Trophoblast cell (in vitro differentiated cells and primary cell): ENCODE measurements around the gene TEX29.

ENCODE experiments used
- DNase-seq, 2 donors: peaks; one replicate each; pipeline ENCODE4 v3.0.0-alpha.2; 2016
- H2AFZ ChIP-seq: 2 replicates; pipeline ENCODE4 v1.6.1; 2013; ENCODE audit warnings: low read length, moderate library complexity, mild to moderate bottlenecking; ENCODE audit not compliant: insufficient read depth, poor library complexity
- H2AK5ac ChIP-seq: 2 replicates; pipeline ENCODE4 v1.6.1; 2013; ENCODE audit warnings: mild to moderate bottlenecking, low read length
- H2BK120ac ChIP-seq: 2 replicates; pipeline ENCODE4 v1.6.1; 2013; ENCODE audit warnings: low read length, mild to moderate bottlenecking, moderate library complexity; ENCODE audit not compliant: insufficient read depth, poor library complexity
- H2BK12ac ChIP-seq: 2 replicates; pipeline ENCODE4 v1.6.1; 2013; ENCODE audit warnings: mild to moderate bottlenecking, low read length, moderate library complexity
- H2BK5ac ChIP-seq: 2 replicates; pipeline ENCODE4 v1.6.1; 2013; ENCODE audit warnings: low read length, low read depth, moderate library complexity, mild to moderate bottlenecking; ENCODE audit not compliant: poor library complexity
- H3K14ac ChIP-seq: 2 replicates; pipeline ENCODE4 v1.6.1; 2013; ENCODE audit warnings: mild to moderate bottlenecking, low read length
- H3K18ac ChIP-seq: 2 replicates; pipeline ENCODE4 v1.6.1; 2013; ENCODE audit warnings: mild to moderate bottlenecking, low read length
- H3K23ac ChIP-seq: 2 replicates; pipeline ENCODE4 v1.6.1; 2013; ENCODE audit warnings: low read length
- H3K27ac ChIP-seq: 2 replicates; pipeline ENCODE4 v1.5.1; 2013; ENCODE audit warnings: low read depth, mild to moderate bottlenecking, inconsistent platforms, low read length, moderate library complexity
- H3K27me3 ChIP-seq: 2 replicates; pipeline ENCODE4 v1.6.1; 2013; ENCODE audit warnings: inconsistent platforms, mild to moderate bottlenecking, low read length, moderate library complexity; ENCODE audit not compliant: insufficient read depth
- H3K36me3 ChIP-seq, 2 experiments: 1 replicate in 1 of 2; 2 replicates in 1 of 2; pipeline ENCODE4 v1.6.1; 2013; ENCODE audit warnings: low read length in 2 of 2, mild to moderate bottlenecking in 2 of 2, moderate library complexity in 1 of 2; ENCODE audit not compliant: insufficient read depth in 2 of 2, control insufficient read depth in 1 of 2
- H3K4ac ChIP-seq: 2 replicates; pipeline ENCODE4 v1.6.1; 2013; ENCODE audit warnings: low read depth, mild to moderate bottlenecking, low read length, moderate library complexity
- H3K4me1 ChIP-seq, 2 experiments: 1 replicate in 1 of 2; 2 replicates in 1 of 2; pipeline ENCODE4 v1.6.1; 2013; ENCODE audit warnings: low read length in 2 of 2, mild to moderate bottlenecking in 2 of 2, moderate library complexity in 1 of 2; ENCODE audit not compliant: insufficient read depth in 2 of 2, control insufficient read depth in 1 of 2
- H3K4me2 ChIP-seq: 2 replicates; pipeline ENCODE4 v1.6.1; 2013; ENCODE audit warnings: inconsistent platforms, mild to moderate bottlenecking, low read length, moderate library complexity
- H3K4me3 ChIP-seq: 2 replicates; pipeline ENCODE4 v1.5.1; 2013; ENCODE audit warnings: mild to moderate bottlenecking, low read depth, low read length, inconsistent platforms
- H3K79me1 ChIP-seq: one replicate; pipeline ENCODE4 v1.6.1; 2013; ENCODE audit warnings: low read length
- H3K79me2 ChIP-seq: 2 replicates; pipeline ENCODE4 v1.6.1; 2013; ENCODE audit warnings: low read length, mild to moderate bottlenecking; ENCODE audit not compliant: control insufficient read depth, insufficient read depth, poor library complexity
- H3K9ac ChIP-seq: 2 replicates; pipeline ENCODE4 v1.6.1; 2013; ENCODE audit warnings: mild to moderate bottlenecking, low read length
- H3K9me3 ChIP-seq: 2 replicates; pipeline ENCODE4 v1.6.1; 2013; ENCODE audit warnings: low read depth, mild to moderate bottlenecking, control low read depth, inconsistent platforms, low read length; ENCODE audit not compliant: insufficient read depth
- H4K12ac ChIP-seq: 2 replicates; pipeline ENCODE4 v1.6.1; 2013; ENCODE audit warnings: low read depth, mild to moderate bottlenecking, low read length, moderate library complexity
- H4K8ac ChIP-seq: 2 replicates; pipeline ENCODE4 v1.6.1; 2013; ENCODE audit warnings: low read depth, mild to moderate bottlenecking, low read length, moderate library complexity
- H4K91ac ChIP-seq: one replicate; pipeline ENCODE4 v1.6.1; 2013; ENCODE audit warnings: low read depth, mild to moderate bottlenecking, low read length, moderate library complexity
- WGBS: extraction: QIAGEN DNeasy Blood & Tissue Kit; methylation state at CpG from one replicate; pipeline ENCODE4 v1.1.7; 2013; ENCODE audit warnings: missing lambda C conversion rate; ENCODE audit not compliant: insufficient read length, insufficient coverage; ENCODE audit errors: extremely low coverage; 5-methylcytosine and 5-hydroxymethylcytosine counted together

The TEX29 gene

DNA sequence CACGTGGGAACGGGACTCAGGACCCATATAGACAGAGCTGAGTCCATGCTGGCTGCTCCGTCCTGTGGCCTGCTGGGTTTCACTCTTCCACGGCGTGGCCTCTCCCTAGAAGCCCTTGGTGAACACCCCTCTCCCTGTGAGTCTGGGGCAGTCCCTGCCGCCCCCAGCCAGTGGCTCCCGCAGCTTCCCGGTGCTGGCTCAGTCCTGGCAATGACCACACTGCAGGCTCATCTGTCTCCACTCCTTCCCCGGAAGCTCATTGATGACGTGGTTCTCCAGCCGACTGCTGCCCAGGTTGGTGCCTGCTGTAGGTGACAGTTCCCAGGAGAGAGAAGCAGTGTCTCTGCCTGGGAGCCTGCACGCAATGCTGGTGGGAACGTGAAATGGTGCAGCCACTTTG is 2.1 kb upstream of the TEX29 start:
- peak; percentile 8 to 10 for DNase-seq
- H3K4me2 ChIP-seq = no peak overlapping the region
- no peak overlapping the region for H3K27ac ChIP-seq
- no peak overlapping the region for H3K4me3 ChIP-seq
- H4K91ac ChIP-seq = no peak overlapping the region
- no peak overlapping the region for H3K14ac ChIP-seq
- no peak overlapping the region for H2BK120ac ChIP-seq
- no peaks in the 10 kb centered on the region for H3K27me3 ChIP-seq
- no peak overlapping the region for H3K18ac ChIP-seq
- no peak overlapping the region for H2BK12ac ChIP-seq
- H3K4ac ChIP-seq = no peak overlapping the region
- H2AFZ ChIP-seq = no peak overlapping the region
- no peak overlapping the region for H3K9ac ChIP-seq
- H3K9me3 ChIP-seq = peaks cover under 1% of the 10 kb centered on the region
- no peak overlapping the region for H2AK5ac ChIP-seq
- H3K23ac ChIP-seq = no peak overlapping the region
- no peak overlapping the region for H4K12ac ChIP-seq
- no peaks in the 10 kb centered on the region for H3K79me2 ChIP-seq
- peaks cover 0 to 3% of the 10 kb centered on the region in 2 experiments for H3K4me1 ChIP-seq
- no peak overlapping the region for H2BK5ac ChIP-seq
- no peak overlapping the region for H4K8ac ChIP-seq
- H3K79me1 ChIP-seq = no peaks in the 10 kb centered on the region
- no CpG with 5 or more reads among the region's 13 CpGs for WGBS
- peaks cover 0 to 3% of the 10 kb centered on the region in 2 experiments for H3K36me3 ChIP-seq

DNA sequence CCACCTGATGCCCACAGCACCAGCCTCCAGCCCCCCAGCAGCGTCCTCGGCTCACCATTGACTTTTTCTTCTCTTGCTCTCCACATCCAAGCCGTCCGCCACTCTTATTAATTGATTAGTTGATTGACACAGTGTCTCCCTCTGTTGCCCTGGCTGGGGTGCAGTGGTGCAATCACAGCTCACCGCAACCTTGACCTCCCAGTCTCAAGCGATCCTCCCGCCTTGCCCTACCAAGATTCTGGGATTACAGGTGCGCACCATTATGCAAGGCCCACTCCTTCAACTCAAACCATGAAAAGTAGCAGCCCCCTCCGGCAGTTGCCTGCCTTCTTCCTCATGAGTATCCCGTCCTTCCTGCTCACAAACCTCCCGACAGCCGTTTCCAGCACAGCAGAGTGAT is 921 bp upstream of the TEX29 start:
- H3K23ac ChIP-seq = no peak overlapping the region
- H2BK5ac ChIP-seq = no peak overlapping the region
- WGBS = no CpG with 5 or more reads among the region's 12 CpGs
- no peaks in the 10 kb centered on the region for H3K27me3 ChIP-seq
- H4K12ac ChIP-seq = no peak overlapping the region
- H3K79me2 ChIP-seq = no peaks in the 10 kb centered on the region
- peaks cover 0 to 3% of the 10 kb centered on the region in 2 experiments for H3K36me3 ChIP-seq
- no peak overlapping the region for H4K91ac ChIP-seq
- H3K14ac ChIP-seq = no peak overlapping the region
- H2BK12ac ChIP-seq = no peak overlapping the region
- no peak overlapping the region for H3K27ac ChIP-seq
- peaks cover 0 to 3% of the 10 kb centered on the region in 2 experiments for H3K4me1 ChIP-seq
- DNase-seq = no peak
- H2AK5ac ChIP-seq = no peak overlapping the region
- no peak overlapping the region for H4K8ac ChIP-seq
- H3K9ac ChIP-seq = no peak overlapping the region
- no peak overlapping the region for H3K18ac ChIP-seq
- no peak overlapping the region for H2BK120ac ChIP-seq
- H3K9me3 ChIP-seq = no peaks in the 10 kb centered on the region
- H3K4ac ChIP-seq = no peak overlapping the region
- no peak overlapping the region for H3K4me3 ChIP-seq
- H3K79me1 ChIP-seq = no peaks in the 10 kb centered on the region
- no peak overlapping the region for H3K4me2 ChIP-seq
- no peak overlapping the region for H2AFZ ChIP-seq

DNA sequence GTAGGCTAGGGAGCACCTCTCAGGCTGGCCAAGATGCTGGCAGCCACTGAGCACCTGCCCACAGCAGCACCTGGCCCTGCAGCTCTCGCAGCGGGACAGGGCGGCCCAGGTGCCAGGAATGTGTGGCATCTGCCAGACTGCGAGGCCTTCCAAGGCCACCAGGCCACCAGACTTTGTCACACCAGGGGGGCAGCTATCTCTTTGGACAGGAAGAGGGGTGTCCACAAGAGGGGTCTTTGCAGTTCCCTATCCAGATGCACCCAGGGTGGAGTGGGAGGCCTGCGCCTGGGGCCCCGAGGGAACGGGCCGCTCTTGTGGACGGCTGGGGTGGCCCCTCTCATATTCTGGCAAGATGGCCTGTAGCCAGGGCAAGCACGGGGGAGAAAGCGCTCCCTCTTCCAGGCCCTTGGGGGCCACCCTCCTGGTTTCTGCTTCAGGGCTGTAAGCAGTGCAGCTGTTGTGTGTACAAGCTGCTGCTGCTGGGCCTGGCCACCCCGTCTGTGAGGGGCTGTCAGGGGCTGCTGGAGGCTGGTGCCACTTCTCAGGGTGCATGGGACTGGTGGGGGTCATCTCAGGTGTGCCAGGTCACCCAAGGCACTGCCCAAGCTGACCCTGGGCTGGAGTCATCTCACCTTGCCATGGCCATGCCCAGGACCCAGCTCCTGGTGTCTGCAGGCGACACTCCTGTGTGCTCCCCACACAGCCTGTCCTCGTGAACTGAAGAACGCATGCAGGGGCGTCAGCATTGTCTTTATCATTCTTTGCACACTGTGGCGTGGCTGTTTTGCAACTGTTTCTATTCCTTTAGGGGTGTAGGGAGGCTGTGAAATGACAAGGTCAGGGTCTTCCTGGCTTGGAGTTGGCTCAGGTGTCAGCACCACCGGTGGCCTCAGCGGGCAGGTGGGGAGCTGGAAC is 1.8 kb downstream of the TEX29 start:
- peak in 1 of 2 donors; percentile 18 for DNase-seq
- peaks cover 0 to under 1% of the 10 kb centered on the region in 2 experiments for H3K36me3 ChIP-seq
- H4K91ac ChIP-seq = no peak overlapping the region
- no peak overlapping the region for H3K14ac ChIP-seq
- H3K4me3 ChIP-seq = no peak overlapping the region
- H3K79me2 ChIP-seq = no peaks in the 10 kb centered on the region
- H3K79me1 ChIP-seq = no peaks in the 10 kb centered on the region
- no peak overlapping the region for H3K4ac ChIP-seq
- H3K4me2 ChIP-seq = no peak overlapping the region
- H3K27ac ChIP-seq = no peak overlapping the region
- H4K8ac ChIP-seq = no peak overlapping the region
- no peaks in the 10 kb centered on the region for H3K9me3 ChIP-seq
- H3K9ac ChIP-seq = no peak overlapping the region
- no peak overlapping the region for H2BK120ac ChIP-seq
- no peak overlapping the region for H2AFZ ChIP-seq
- no peaks in the 10 kb centered on the region for H3K27me3 ChIP-seq
- H4K12ac ChIP-seq = no peak overlapping the region
- H2BK5ac ChIP-seq = no peak overlapping the region
- H3K4me1 ChIP-seq = no peaks in the 10 kb centered on the region
- no CpG with 5 or more reads among the region's 19 CpGs for WGBS
- no peak overlapping the region for H2BK12ac ChIP-seq
- no peak overlapping the region for H3K23ac ChIP-seq
- no peak overlapping the region for H2AK5ac ChIP-seq
- H3K18ac ChIP-seq = no peak overlapping the region

DNA sequence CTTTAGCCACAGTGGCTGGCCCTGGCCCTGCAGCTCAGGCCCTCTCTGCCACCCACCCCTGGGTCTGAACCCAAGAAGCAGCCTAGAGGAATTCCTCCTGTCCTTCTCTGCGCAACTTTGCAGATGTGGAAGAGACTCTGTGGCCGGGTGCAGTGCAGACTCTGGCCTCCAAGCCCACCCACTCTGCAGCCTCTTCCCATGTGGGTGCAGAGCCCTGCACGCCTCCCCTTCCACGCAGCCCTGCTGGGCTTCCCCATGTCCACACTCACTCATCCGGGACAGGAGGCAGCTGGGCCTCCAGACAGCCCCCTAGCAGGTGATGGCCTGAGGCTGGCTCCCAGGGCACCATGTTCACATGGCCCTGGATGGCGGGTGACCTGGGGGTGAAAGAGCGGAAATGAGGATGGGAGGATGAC is 2.5 kb downstream of the TEX29 start:
- H3K18ac ChIP-seq = no peak overlapping the region
- no peaks in the 10 kb centered on the region for H3K36me3 ChIP-seq
- H3K4ac ChIP-seq = no peak overlapping the region
- H3K23ac ChIP-seq = no peak overlapping the region
- H3K14ac ChIP-seq = no peak overlapping the region
- H2BK12ac ChIP-seq = no peak overlapping the region
- no peaks in the 10 kb centered on the region for H3K79me2 ChIP-seq
- H4K91ac ChIP-seq = no peak overlapping the region
- H3K9ac ChIP-seq = no peak overlapping the region
- no CpG with 5 or more reads among the region's 7 CpGs for WGBS
- no peaks in the 10 kb centered on the region for H3K27me3 ChIP-seq
- no peak overlapping the region for H4K8ac ChIP-seq
- H3K79me1 ChIP-seq = no peaks in the 10 kb centered on the region
- H3K9me3 ChIP-seq = no peaks in the 10 kb centered on the region
- no peak overlapping the region for H4K12ac ChIP-seq
- no peaks in the 10 kb centered on the region for H3K4me1 ChIP-seq
- H3K4me3 ChIP-seq = no peak overlapping the region
- no peak overlapping the region for H3K4me2 ChIP-seq
- no peak overlapping the region for H2AFZ ChIP-seq
- H2BK120ac ChIP-seq = no peak overlapping the region
- no peak overlapping the region for H2BK5ac ChIP-seq
- no peak overlapping the region for H3K27ac ChIP-seq
- no peak for DNase-seq
- no peak overlapping the region for H2AK5ac ChIP-seq
